Measurements from ENCODE around the gene ZNF19. TPM values are rescaled to one million over a fixed set of nuclear protein-coding genes. Genes with fewer than 3 reads are reported as not detected.

Gene ZNF19
- total and polyA plus RNA-seq, 9 of the 15 experiments (the other 6 are each of a cell fraction or from before 2014, with no cell fraction given), result 1.2 to 2.8 (median 1.8) TPM

DNA sequence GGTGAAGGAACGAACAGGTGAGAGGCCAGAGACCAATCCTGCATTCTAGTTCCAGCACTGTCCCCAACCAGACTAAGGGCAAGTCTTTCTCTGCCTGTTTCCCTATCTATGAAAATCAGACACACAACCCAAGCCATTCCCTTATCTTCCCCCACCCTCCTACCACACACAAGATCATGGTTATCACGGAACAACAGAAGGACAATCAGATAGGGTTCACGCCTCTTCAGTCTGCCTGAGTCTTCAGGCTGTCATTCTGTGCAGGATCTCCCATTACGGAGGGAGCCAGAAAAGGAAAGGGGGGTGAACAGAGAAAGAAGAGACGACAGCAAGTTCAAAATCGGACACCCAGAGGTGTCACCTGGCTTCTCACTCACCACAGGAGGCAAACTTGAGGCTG, 58.4 kb downstream of the ZNF19 start (continued):
- TF ChIP-seq UBTF (IDR thresholded peaks at IDR 0.05; ENCODE audit: borderline replicate concordance in 1 of 2, low read depth in 2 of 2, low read length in 2 of 2), result no peak
- no peak for TF ChIP-seq TAF9B (IDR thresholded peaks at IDR 0.05; ENCODE audit: partially characterized antibody)
- TF ChIP-seq E2F4 (CRISPR knock-in tag; IDR thresholded peaks at IDR 0.05; ENCODE audit: low read depth), result no peak
- no peak for TF ChIP-seq TCF7L2 (IDR thresholded peaks at IDR 0.05; ENCODE audit: low read depth, low read length)
- no peak for TF ChIP-seq HLTF (IDR thresholded peaks at IDR 0.05)
- peak; percentile 67; the same call in 1 of the 2 replicates for TF ChIP-seq ZNF395 (CRISPR knock-in tag; IDR thresholded peaks at IDR 0.05)
- no peak for TF ChIP-seq ZNF384 (IDR thresholded peaks at IDR 0.05; ENCODE audit: low read depth, low read length)
- TF ChIP-seq CBFA2T3 (IDR thresholded peaks at IDR 0.05), result peak; percentile 97
- no peak for TF ChIP-seq ZKSCAN3 (CRISPR knock-in tag; IDR thresholded peaks at IDR 0.05)
- no peak for TF ChIP-seq ZNF444 (CRISPR knock-in tag; IDR thresholded peaks at IDR 0.05)
- peak; percentile 97 for TF ChIP-seq KLF16 (IDR thresholded peaks at IDR 0.05)
- TF ChIP-seq ZNF766 (CRISPR knock-in tag; conservative IDR thresholded peaks at IDR 0.05), result peak; percentile 89
- TF ChIP-seq POLR2AphosphoS5 (IDR thresholded peaks at IDR 0.05; ENCODE audit: control insufficient read depth, insufficient read depth, low read depth, low read length), result peak; percentile 84
- TF ChIP-seq TFAP4 (CRISPR knock-in tag; IDR thresholded peaks at IDR 0.05; ENCODE audit: borderline replicate concordance), result no peak
- TF ChIP-seq, protein P1, sequence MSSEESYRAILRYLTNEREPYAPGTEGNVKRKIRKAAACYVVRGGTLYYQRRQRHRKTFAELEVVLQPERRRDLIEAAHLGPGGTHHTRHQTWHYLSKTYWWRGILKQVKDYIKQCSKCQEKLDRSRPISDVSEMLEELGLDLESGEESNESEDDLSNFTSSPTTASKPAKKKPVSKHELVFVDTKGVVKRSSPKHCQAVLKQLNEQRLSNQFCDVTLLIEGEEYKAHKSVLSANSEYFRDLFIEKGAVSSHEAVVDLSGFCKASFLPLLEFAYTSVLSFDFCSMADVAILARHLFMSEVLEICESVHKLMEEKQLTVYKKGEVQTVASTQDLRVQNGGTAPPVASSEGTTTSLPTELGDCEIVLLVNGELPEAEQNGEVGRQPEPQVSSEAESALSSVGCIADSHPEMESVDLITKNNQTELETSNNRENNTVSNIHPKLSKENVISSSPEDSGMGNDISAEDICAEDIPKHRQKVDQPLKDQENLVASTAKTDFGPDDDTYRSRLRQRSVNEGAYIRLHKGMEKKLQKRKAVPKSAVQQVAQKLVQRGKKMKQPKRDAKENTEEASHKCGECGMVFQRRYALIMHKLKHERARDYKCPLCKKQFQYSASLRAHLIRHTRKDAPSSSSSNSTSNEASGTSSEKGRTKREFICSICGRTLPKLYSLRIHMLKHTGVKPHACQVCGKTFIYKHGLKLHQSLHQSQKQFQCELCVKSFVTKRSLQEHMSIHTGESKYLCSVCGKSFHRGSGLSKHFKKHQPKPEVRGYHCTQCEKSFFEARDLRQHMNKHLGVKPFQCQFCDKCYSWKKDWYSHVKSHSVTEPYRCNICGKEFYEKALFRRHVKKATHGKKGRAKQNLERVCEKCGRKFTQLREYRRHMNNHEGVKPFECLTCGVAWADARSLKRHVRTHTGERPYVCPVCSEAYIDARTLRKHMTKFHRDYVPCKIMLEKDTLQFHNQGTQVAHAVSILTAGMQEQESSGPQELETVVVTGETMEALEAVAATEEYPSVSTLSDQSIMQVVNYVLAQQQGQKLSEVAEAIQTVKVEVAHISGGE (CRISPR knock-in tag; IDR thresholded peaks at IDR 0.05), result peak in 1 of 3 experiments; percentile 28; a peak in 1 of 6 replicates
- peak; percentile 58; the same call in 1 of the 2 replicates for TF ChIP-seq MEF2D (tag; conservative IDR thresholded peaks at IDR 0.05; ENCODE audit: low read depth)
- TF ChIP-seq ZNF780A (CRISPR knock-in tag; IDR thresholded peaks at IDR 0.05), result no peak
- TF ChIP-seq PYGO2 (tag; IDR thresholded peaks at IDR 0.05), result peak; percentile 75; the same call in 1 of the 2 replicates
- TF ChIP-seq ELF2 (CRISPR knock-in tag; IDR thresholded peaks at IDR 0.05), result no peak
